UCSD-AML1 (cell line): ENCODE results near the gene SMTNL2.
A peak's percentile ranks its signal among the peaks of the same experiment; 100 is the strongest.

Experiments used
- DNase-seq: peaks from one replicate; lab custom pipeline; 2025; ENCODE audit not compliant: unreplicated experiment; lab: John Stamatoyannopoulos, UW

The SMTNL2 gene

GRCh38 chr17:4545217-4545951, 38.9 kb upstream of the SMTNL2 start:
- DNase-seq = no peak

- DNase-seq = no peak
Observed at GRCh38 chr17:4547118-4547906, 37.0 kb upstream of the SMTNL2 start.

DNA sequence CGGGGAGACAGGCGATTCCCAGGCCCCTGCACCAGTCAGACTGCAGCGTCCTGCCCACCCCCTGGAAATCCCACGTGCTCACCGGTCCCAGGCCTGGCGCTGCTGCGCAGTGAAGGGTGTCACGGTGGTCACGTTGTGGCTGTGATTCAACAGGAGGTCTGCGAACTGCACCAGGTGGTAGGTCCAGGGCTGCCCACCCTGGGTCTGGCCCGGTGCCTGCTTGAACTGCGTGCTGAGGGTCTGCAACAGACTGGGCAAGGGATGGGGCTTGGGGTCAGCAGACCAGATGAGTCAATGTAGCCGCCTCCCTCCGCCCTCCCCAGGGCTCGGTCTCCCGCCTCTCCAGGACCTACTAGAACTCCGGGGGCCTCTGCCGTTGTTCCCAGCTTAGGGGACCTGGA, 36.3 kb upstream of the SMTNL2 start:
- DNase-seq = no peak

DNA sequence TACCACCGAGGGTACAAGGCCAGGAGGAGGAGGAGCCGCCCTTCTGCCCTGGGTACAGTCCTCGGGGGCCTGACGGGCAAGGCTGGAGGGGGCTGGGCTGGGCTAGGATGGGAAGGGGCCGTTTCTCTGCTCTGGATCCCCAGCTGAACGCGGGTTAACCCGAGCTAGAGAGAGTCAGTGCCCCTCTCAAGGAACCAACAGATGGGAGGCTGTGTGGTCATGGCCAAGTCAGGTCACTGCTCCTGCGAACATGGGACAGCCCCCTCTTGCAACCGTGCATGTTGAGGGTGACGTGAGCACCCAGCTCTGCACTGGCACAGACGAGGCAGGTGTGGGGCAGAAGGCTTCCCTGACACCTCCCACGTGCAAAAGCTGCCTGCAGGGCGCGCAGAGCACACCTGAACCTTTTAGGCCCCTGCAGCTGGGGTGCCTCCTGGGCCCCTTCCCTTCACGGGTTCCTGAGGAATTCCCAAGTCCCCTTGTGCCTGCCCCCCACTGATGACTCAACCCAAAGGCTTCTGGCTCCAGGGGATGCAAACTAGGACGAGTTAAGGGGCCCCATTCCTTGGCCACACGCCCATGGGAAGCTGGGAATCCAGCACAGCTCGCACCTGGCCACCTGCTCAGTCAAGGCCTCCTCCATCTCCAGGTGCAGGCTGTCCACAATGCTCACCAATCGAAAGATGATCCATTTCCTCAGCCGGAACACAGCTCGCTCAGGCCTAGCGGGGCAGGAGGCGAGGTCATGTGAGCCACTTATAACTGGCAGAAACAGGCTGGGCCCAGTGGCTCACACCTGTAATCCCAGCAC, 35.4 kb upstream of the SMTNL2 start:
- DNase-seq = no peak

- no peak for DNase-seq
Observed at GRCh38 chr17:4549781-4550533, 34.4 kb upstream of the SMTNL2 start.

DNA sequence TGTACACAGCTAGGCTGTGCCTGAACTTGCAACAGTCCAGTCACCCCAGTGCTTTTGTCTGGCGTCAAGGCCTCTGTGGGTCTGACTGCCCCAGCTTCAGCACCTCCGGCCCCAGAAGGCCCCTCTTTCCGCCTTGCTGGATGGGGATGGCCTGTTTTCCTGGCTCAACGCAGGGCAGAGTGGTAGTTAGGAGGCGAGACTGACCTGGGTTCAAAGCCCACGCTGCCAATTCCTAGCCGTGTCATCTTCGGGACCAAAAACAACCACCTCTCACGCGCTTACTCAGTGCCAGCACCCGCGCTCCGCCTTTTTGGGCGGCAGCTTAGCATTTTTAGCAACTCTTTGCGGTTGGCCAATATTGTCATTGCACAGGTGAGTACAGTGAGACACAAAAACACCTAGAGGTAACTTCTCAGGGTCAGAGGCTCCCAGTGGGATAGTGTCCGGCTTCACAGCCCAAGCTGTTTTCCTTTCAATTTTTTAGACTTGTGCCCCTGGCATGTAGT, 33.7 kb upstream of the SMTNL2 start:
- DNase-seq = no peak

DNA sequence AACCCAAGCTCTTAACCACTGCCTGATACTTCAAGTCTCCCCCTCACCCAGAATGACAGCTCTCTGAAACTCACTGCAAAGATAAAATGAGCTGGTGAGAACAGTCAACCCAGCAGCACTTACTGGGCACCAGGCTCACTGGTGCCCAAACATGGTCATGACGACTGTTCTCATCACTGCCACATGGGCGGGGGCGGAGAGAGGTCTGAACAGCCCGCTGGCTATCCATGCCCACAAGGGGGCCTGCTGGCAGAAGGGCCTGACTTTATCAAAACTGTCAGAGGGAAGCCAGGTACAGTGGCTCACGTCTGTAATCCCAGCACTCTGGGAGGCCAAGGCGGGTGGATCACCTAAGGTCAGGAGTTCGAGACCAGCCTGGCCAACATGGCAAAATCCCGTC, 33.2 kb upstream of the SMTNL2 start:
- DNase-seq = no peak

DNA sequence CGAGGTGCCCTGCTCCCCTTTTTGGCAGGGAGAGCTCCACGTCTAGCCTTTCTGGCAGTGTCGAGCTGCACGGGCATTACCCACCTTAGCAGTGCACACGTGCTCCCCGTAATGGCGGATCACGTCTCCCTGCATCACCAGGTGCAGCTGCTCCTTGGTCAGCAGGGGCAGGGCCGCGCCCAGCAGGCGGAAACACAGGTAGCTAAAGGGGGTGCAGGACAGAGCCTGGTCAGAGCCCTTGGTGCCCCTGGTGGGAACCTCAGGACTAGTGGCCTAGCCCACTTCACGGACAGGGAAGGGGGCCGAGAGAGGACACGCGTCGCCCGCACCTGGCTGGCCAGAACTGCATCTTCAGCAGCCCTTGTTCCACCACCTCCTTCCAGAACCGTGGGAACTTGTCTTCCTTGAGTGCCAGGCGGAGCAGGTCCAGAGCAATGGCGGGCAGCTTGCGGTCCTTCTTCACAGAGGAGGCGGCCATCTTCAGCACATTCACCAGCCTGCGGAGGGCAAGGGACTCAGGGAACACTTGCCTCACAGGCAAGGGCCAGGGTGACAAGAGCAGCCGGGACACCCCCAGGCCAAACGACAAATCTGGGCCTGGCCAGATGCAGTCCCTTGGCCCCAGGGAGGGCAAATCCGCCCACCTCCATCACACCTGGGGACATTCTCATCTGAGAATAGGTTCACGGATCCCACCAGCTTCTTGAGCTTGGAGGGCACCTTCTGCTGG, 32.4 kb upstream of the SMTNL2 start:
- DNase-seq = no peak

DNA sequence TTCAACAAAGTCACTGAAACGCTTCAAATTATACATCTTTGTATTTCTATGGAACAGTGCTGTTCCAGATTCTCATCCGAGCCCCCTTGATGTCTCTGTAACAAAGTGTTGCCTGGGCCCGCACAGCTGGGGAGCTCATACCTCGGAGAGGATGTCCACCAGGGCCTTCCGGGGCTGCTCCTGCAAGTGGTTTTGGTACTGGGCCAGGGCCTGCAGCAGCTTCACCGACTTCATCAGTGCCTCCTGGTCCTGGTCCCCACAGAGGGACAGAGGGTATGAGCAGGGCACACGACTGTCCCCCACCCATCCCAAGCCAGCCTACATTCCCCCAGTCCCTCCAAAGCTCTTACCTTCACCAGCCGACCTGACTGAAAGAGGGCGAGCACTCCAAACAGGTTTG, 30.7 kb upstream of the SMTNL2 start:
- no peak for DNase-seq

- no peak for DNase-seq
Observed at GRCh38 chr17:4554441-4554996, 29.8 kb upstream of the SMTNL2 start.

GRCh38 chr17:4554997-4555799, 29.1 kb upstream of the SMTNL2 start, which contains the start of gene MYBBP1A:
Gene MYBBP1A (minus strand): TSS chr17:4555384. CDS start chr17:4555324, 60 bp downstream.
- DNase-seq = peak; percentile 97

- no peak for DNase-seq
Observed at GRCh38 chr17:4555873-4556759, 28.2 kb upstream of the SMTNL2 start.

DNA sequence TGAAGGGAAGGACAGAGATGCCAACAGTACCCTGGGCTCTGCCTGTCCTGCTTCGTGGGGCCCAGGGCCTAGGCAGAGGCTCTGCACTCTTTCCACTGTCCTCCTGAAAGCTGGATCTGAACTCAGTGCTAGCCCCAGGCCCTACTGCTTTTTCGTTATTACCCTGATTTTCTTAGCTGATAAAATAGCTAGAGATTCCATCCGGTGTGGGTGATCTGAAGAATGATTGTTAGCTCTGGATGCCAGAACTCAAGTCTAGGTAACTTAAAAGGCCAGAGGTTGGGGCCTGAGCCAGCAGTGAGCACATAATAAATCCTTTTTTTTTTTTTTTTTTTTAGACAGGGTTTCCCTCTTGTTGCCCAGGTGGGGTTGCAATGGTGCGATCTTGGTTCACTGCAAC, 27.3 kb upstream of the SMTNL2 start:
- no peak for DNase-seq

DNA sequence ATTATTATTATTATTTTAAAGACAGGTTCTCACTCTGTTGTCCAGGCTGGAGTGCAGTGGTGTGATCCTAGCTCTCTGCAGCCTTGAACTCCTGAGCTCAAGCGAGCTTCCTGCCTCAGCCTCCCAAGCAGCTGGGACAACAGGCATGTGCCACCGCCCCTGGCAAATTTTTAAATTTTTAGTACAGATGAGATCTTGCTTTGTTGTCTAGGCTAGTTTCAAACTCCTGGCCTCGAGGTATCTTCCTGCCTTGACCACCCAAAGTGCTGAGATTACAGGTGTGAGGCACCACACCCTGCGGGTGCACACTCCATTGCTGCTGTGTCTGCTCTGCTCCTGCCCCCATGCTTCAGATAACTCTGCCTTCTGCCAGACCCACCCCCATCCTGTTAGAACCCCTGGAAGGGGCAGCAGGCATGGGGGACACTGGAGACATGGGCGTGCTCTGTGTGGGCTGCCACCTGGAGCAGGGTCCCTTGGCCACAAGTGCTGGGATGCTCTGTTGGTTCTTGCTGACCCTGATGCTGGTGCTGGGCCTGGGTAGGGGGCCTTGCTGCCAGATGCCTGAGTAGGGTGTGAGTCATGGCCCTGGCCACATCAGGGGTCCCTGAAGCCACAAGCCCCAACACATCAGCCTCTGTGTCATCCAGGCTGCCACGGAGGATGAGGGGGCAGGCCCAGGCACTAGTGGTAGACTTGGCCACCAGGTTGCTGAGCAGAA, 26.5 kb upstream of the SMTNL2 start:
- no peak for DNase-seq

- no peak for DNase-seq
Observed at GRCh38 chr17:4558347-4558971, 25.9 kb upstream of the SMTNL2 start.

- DNase-seq = no peak
Observed at GRCh38 chr17:4559139-4559791, 25.1 kb upstream of the SMTNL2 start.
